Caco-2 (cell line): ENCODE results near the gene IFITM10. TPM values are rescaled to one million over a fixed set of nuclear protein-coding genes. Genes with fewer than 3 reads are reported as not detected.

ENCODE experiments used
- BruUV-seq: library from RNA; stranded (reverse); fragments of 400-500 nt; replicated peaks from 2 replicates; lab custom pipeline; 2021; lab: Mats Ljungman, UMichigan
- CTCF ChIA-PET: fragments of 300-600 bp; sonication (Branson Sonifier 250); formaldehyde crosslinking; loops from one replicate; lab custom pipeline; 2022; ENCODE audit warnings: antibody characterized with exemption; lab: Charles Lee
- POLR2A ChIA-PET: fragments of 300-600 bp; sonication (Branson Sonifier 250); formaldehyde crosslinking; loops from one replicate; lab custom pipeline; 2022; ENCODE audit warnings: antibody characterized with exemption; lab: Charles Lee
- DNase-seq, 2 experiments: peaks; one replicate each; pipeline versions ENCODE4 v3.0.0 to v3.0.0-alpha.2; 2020 to 2022
- H3K27me3 ChIP-seq: replicated peaks from 2 replicates; pipeline ENCODE4 v1.6.0; 2011; ENCODE audit warnings: low read length; ENCODE audit not compliant: control insufficient read depth, insufficient read depth
- H3K36me3 ChIP-seq: 2 replicates; pipeline ENCODE4 v1.5.1; 2011; ENCODE audit warnings: low read length; ENCODE audit not compliant: control insufficient read depth, insufficient read depth
- H3K4me1 ChIP-seq: fragments of 250-450 bp; sonication (Bioruptor Pico); 2 replicates; pipeline ENCODE4 v1.5.1; 2020; ENCODE audit warnings: mild to moderate bottlenecking
- H3K4me3 ChIP-seq: 2 replicates; pipeline ENCODE4 v1.5.1; 2011; ENCODE audit warnings: low read depth, mild to moderate bottlenecking, control low read depth, low read length
- H3K9me3 ChIP-seq: fragments of 250-450 bp; sonication (Bioruptor Pico); 2 replicates; pipeline ENCODE4 v1.5.1; 2020; ENCODE audit warnings: mild to moderate bottlenecking, moderate library complexity
- H3K27ac Mint-ChIP-seq: one replicate; pipeline ENCODE4 v1.8.0; 2022; ENCODE audit warnings: mixed read lengths; ENCODE audit not compliant: unreplicated experiment
- H3K27me3 Mint-ChIP-seq: one replicate; pipeline ENCODE4 v1.8.0; 2022; ENCODE audit warnings: mixed read lengths; ENCODE audit not compliant: insufficient read depth, unreplicated experiment
- H3K36me3 Mint-ChIP-seq: one replicate; pipeline ENCODE4 v1.8.0; 2022; ENCODE audit warnings: mild to moderate bottlenecking, mixed read lengths; ENCODE audit not compliant: insufficient read depth, unreplicated experiment
- H3K4me1 Mint-ChIP-seq: one replicate; pipeline ENCODE4 v1.8.0; 2022; ENCODE audit warnings: low read depth, mixed read lengths; ENCODE audit not compliant: unreplicated experiment
- H3K4me3 Mint-ChIP-seq: one replicate; pipeline ENCODE4 v1.8.0; 2022; ENCODE audit warnings: mild to moderate bottlenecking, moderate library complexity, mixed read lengths; ENCODE audit not compliant: unreplicated experiment
- H3K9me3 Mint-ChIP-seq: one replicate; pipeline ENCODE4 v1.8.0; 2022; ENCODE audit warnings: mixed read lengths; ENCODE audit not compliant: unreplicated experiment
- intact Hi-C: fragments of 100-400 bp; cut with micrococcal nuclease; formaldehyde crosslinking; loops from one replicate; pipeline ENCODE4 v1.10.0; 2022; ENCODE audit not compliant: unreplicated experiment
- total RNA-seq: library from RNA; stranded (reverse); gene quantifications from 2 replicates; pipeline ENCODE4 v1.2.3, GENCODE V29; 2022
- TF ChIP-seq, protein P1 (sequence below), 2 experiments: fragments of 200-600 bp in 1 of 2; IDR thresholded peaks; 1 replicate in 1 of 2; 2 replicates in 1 of 2; pipeline versions ENCODE4 v1.5.1 to v1.8.0; 2011 to 2022; ENCODE audit warnings: antibody characterized with exemption in 1 of 2, control low read depth in 1 of 2, inconsistent platforms in 1 of 2, low read depth in 1 of 2, low read length in 1 of 2, mild to moderate bottlenecking in 1 of 2, moderate library complexity in 1 of 2; ENCODE audit not compliant: insufficient read depth in 1 of 2, severe bottlenecking in 1 of 2, unreplicated experiment in 1 of 2

Gene IFITM10
- total RNA-seq, 1 experiment from 2014 or later = 2.7 TPM

DNA sequence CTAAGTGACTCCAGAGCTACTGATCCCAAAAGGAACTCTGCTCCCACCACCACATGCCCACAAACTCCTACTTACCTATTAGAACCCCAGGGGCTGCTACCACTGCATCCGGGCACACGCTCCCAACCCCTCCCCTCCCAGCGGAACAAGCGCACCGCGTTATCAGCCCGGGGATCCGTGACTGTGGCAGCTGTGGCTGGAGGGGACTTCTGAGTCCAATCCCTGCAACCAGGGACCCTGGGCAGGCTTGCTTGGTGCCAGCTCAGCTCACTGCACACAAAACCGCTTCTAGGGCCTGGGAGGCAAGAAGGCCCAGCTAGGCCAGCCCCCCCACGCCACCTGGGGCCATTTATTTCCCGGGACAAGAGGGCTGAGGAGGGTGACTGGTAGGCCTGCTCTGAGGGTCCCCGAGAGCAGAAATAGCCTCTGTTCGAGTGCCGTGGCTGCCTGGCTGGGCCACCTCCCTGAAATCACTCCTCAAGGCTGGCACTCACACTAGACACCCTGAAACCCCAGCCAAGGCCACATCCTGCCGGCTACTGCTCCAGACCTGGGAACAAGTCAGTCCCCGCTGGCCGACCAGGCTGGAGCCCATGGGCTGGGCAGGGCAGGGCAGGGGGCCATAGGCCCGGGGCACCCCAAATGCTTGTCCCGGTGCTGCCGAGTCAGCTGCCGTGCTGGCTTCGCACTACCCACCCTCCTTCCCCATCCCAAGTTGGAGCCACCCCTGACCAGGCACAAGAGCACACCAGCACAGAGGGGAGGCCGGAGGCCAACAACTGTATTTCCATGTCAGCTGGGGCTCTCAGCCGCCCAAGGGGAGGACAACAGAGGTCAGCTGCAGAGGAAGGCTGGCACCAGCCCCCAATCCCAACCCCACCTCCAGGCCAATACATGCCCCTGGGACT lies 1.9 kb upstream of the IFITM10 start:
- ChIA-PET POLR2A (no interaction called here), CTCF (no interaction called here)
- H3K9me3 ChIP-seq = no peaks in the 10 kb centered on the region
- peaks cover 11% of the 10 kb centered on the region for H3K27me3 Mint-ChIP-seq
- no peak overlapping the region for H3K4me3 Mint-ChIP-seq
- H3K36me3 Mint-ChIP-seq = peaks cover 45% of the 10 kb centered on the region
- no peaks in the 10 kb centered on the region for H3K4me1 Mint-ChIP-seq
- DNase-seq = no peak
- no peaks in the 10 kb centered on the region for H3K9me3 Mint-ChIP-seq
- intact Hi-C loops = no loop called here
- H3K4me3 ChIP-seq = no peak overlapping the region
- no peaks in the 10 kb centered on the region for H3K27me3 ChIP-seq
- H3K27ac Mint-ChIP-seq = no peak overlapping the region
- 0 out of 2 replicates have a peak, but pooled peaks cover 6% of the 10 kb centered on the region for H3K4me1 ChIP-seq
- H3K36me3 ChIP-seq = peaks cover 1% of the 10 kb centered on the region
- BruUV-seq = no TSS peak
- TF ChIP-seq, protein P1, sequence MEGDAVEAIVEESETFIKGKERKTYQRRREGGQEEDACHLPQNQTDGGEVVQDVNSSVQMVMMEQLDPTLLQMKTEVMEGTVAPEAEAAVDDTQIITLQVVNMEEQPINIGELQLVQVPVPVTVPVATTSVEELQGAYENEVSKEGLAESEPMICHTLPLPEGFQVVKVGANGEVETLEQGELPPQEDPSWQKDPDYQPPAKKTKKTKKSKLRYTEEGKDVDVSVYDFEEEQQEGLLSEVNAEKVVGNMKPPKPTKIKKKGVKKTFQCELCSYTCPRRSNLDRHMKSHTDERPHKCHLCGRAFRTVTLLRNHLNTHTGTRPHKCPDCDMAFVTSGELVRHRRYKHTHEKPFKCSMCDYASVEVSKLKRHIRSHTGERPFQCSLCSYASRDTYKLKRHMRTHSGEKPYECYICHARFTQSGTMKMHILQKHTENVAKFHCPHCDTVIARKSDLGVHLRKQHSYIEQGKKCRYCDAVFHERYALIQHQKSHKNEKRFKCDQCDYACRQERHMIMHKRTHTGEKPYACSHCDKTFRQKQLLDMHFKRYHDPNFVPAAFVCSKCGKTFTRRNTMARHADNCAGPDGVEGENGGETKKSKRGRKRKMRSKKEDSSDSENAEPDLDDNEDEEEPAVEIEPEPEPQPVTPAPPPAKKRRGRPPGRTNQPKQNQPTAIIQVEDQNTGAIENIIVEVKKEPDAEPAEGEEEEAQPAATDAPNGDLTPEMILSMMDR (IDR thresholded peaks at IDR 0.05; ENCODE audit: insufficient read depth in 1 of 2, low read depth in 1 of 2, low read length in 1 of 2, severe bottlenecking in 1 of 2, unreplicated experiment in 1 of 2) = no peak

DNA sequence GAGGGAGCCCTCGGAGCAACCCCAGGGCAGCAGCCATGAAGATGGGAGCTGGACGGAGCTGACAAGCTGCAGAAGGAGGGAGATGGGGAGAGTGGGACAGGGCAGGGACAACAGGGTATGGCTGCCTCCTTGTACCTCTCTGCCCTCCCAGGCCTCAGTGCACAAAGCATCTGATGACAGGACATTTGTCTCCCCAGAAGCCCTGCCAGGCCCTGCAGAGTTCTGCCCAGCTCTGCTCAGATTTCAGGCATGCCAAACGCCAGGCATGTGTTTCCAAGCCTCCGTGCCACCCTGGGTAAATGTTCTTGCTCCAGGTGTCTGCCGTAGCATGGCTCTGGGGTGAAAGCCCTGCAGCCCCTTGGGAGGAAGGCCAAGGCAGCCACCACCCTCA lies 1.1 kb upstream of the IFITM10 start:
- no peak overlapping the region for H3K4me3 Mint-ChIP-seq
- CTCF ChIA-PET = no interaction called here
- H3K27me3 Mint-ChIP-seq = peaks cover 11% of the 10 kb centered on the region
- no peaks in the 10 kb centered on the region for H3K4me1 Mint-ChIP-seq
- Histone ChIP-seq H3K4me1 (0 out of 2 replicates have a peak, but pooled peaks cover 6% of the 10 kb centered on the region), H3K4me3 (no peak overlapping the region), H3K27me3 (no peaks in the 10 kb centered on the region), H3K9me3 (no peaks in the 10 kb centered on the region), H3K36me3 (peaks cover 1% of the 10 kb centered on the region; the same call in 1 of the 2 replicates)
- no peak overlapping the region for H3K27ac Mint-ChIP-seq
- intact Hi-C loops = no loop called here
- DNase-seq = no peak
- H3K36me3 Mint-ChIP-seq = peaks cover 38% of the 10 kb centered on the region
- TF ChIP-seq, protein P1 (IDR thresholded peaks at IDR 0.05; ENCODE audit: insufficient read depth in 1 of 2, low read depth in 1 of 2, low read length in 1 of 2, severe bottlenecking in 1 of 2, unreplicated experiment in 1 of 2) = no peak
- POLR2A ChIA-PET = no interaction called here
- BruUV-seq = no TSS peak
- peaks cover under 1% of the 10 kb centered on the region for H3K9me3 Mint-ChIP-seq

DNA sequence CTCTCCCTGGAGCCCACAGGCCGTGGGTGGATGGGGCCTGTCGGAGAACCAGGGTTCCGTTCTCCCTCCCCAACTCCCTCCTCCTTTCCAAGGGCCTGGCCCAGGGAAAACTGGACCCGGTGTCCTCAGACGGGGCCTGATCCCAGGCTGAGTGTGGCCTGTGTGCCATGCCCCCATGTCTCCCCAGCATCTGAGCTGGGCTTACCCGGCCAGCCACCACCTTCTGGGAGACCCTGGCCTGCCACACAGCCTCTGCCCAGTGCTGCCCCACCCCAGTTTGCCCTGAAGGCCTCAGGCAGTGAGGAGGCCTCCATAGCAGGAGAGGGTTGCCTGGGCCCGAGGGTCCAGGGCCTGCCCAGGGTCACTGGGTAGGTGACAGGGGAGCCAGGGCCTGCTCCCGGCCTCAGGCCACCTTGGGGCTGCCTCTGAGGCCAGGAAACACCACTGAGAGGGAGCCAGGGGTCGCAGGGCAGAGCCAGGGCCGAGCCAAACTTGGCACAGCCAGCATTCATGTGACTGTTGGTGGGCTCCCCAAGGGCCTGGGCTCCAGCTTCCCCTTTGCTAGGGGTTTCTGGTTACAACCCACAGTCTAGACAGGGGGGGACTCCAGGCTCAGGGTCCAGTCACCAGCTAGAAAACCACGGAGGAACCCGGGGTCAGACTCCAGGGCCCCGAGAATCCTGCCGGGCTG lies 590 bp upstream of the IFITM10 start:
- Mint-ChIP-seq H3K4me3 (no peak overlapping the region), H3K27ac (peak overlapping the region; percentile 21), H3K9me3 (peaks cover 6% of the 10 kb centered on the region), H3K36me3 (peaks cover 36% of the 10 kb centered on the region), H3K27me3 (peaks cover 11% of the 10 kb centered on the region), H3K4me1 (no peaks in the 10 kb centered on the region)
- POLR2A ChIA-PET = no interaction called here
- TF ChIP-seq, protein P1 (IDR thresholded peaks at IDR 0.05; ENCODE audit: insufficient read depth in 1 of 2, low read depth in 1 of 2, low read length in 1 of 2, severe bottlenecking in 1 of 2, unreplicated experiment in 1 of 2) = no peak
- H3K4me1 ChIP-seq = 0 out of 2 replicates have a peak, but pooled peaks cover 6% of the 10 kb centered on the region
- H3K27me3 ChIP-seq = no peaks in the 10 kb centered on the region
- BruUV-seq = no TSS peak
- no peaks in the 10 kb centered on the region for H3K9me3 ChIP-seq
- H3K36me3 ChIP-seq = peaks cover 1% of the 10 kb centered on the region; the same call in 1 of the 2 replicates
- H3K4me3 ChIP-seq = no peak overlapping the region
- intact Hi-C loops = no loop called here
- CTCF ChIA-PET = no interaction called here
- no peak for DNase-seq
